GM12873 (cell line): ENCODE measurements around the gene COL27A1.

Experiments used
- CTCF ChIP-seq: IDR thresholded peaks from 2 replicates; pipeline ENCODE4 v1.5.1; 2012; ENCODE audit warnings: low read depth, mild to moderate bottlenecking, moderate library complexity, low read length, control low read depth; ENCODE audit not compliant: insufficient read depth; ENCODE audit errors: missing control alignments

Gene COL27A1

DNA sequence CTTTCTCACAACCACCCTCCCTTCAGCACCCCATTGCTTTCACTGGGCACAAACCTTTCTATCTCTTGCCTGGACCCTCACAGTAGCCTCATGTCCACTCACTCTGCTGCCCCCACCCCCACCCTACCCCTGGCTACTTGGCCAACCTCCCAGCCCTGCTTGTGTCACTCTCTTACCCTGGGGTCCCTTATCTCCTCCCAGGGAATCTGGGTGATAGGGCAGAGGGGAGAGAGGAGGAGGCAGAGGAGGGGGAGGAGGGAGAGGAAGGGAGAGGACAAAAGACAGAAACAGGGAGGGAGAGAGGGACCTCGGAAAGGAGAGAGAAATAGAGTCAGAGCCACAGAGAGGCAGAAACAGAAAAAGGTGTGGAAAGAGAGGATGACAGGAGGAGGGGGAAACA, 31.2 kb upstream of the COL27A1 start:
- no peak for TF ChIP-seq CTCF

DNA sequence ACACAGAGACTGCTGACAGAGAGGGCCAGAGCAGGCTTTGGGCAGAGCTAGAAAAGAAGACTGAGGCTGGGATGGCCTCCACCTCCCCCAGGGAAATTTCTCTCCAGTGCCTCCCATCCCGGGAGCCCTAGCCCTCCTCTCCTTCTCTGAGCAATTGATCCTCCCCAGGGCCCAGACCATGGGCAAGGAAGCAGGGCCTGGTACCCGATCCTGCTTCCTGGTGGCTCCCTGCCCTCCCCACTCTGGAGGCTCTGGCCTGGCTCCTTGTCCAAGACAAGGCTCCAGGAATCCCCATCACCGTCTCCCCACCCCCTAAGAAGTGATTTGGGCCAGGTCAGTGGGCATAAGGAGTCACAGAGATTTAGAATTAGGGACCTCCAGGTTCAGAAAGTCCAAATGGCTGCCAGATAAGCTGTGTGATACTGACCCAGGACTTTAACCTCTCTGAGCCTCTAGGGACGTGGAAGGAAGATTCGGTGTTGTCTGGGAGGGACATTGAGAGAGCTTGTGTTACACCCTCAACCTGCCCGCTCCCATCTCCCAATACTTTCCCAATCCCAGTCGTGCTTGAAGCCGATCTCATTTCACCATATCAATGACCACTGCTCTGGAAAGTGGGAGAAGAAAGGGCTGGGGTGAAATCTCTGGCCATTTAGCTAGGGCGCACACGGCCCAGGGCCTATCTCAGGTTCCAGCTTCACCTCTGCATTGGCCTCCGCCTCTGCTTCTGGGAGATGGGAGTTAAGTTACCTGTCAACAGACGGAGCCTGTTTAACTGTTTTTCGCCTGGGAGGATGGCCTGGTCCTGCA, 30.5 kb upstream of the COL27A1 start:
- no peak for TF ChIP-seq CTCF

GRCh38 chr9:114125476-114126013, 29.8 kb upstream of the COL27A1 start:
- TF ChIP-seq CTCF = no peak

- no peak for TF ChIP-seq CTCF
These were observed 28.9 kb upstream of the COL27A1 start for GRCh38 chr9:114126247-114127060.

DNA sequence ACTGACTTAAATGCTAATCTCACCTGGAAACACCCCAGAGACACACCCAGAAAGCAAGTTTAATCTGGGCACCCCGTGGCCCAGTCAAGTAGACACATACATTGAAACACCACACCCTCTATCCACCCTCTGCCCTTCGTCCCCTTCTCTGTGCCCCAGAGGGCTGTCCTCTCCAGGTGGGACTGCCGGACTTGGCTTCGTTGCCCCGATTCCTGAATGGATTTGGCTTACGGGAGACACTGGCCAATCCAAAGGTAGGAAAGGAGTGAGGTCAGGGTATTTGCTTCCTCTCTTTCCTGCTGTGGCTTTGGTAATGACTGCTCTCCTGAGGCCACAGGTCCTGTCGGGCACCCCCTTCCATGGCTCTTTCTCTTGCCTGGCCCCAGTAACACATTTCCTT, 25.2 kb upstream of the COL27A1 start:
- no peak for TF ChIP-seq CTCF

DNA sequence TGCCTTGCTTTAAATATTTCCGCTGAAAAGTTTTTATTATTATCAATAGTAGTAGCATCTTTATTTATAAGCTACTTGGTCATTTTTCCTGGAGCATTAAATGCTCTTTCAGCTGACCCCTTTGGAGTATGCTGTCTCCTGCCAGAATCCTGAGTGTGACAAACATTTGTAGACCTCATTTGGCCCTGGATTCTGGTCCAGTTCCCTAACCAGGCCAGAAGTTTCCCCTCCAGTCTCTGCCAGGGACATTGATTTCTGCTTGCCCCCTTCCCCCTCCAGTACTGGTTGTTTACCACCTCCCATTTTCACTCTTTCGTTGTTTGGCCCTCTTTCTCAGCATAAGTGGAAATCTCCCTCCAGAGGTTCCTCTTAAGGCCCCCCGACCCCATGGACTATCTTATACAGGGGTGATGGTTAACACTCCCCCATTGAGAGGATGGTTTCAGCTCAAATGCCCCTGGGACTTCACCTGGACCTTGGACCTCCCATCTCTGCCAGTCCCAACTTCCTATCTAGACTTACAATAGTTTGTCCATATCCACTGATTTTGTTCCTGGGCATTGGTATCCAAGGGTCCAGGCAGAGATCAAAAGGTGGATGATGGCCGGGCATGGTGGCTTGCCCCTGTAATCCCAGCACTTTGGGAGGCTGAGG, 24.6 kb upstream of the COL27A1 start:
- no peak for TF ChIP-seq CTCF
